MM.1S (cell line): ENCODE data around the gene SLC25A3.

ENCODE experiments used
- CTCF ChIP-seq: fragments of 300-600 bp; sonication (generic); IDR thresholded peaks from 2 replicates; pipeline ENCODE4 v1.5.1; 2016; ENCODE audit warnings: antibody characterized with exemption, low read length, mixed read lengths
- EZH2 ChIP-seq: fragments of 300-600 bp; sonication (generic); optimal IDR thresholded peaks from 2 replicates; pipeline ENCODE3; 2017; ENCODE audit warnings: low read depth, mild to moderate bottlenecking, antibody characterized with exemption, low read length, mixed read lengths
- EZH2phosphoT487 ChIP-seq: fragments of 300-600 bp; sonication (generic); IDR thresholded peaks from 2 replicates; pipeline ENCODE4 v1.6.1; 2018; ENCODE audit warnings: antibody characterized with exemption, low read length

GRCh38 chr12:98645572-98646067 is 52.1 kb downstream of the SLC25A3 start:
- no peak for TF ChIP-seq EZH2
- no peak for TF ChIP-seq CTCF
- no peak for TF ChIP-seq EZH2phosphoT487
